Heart right ventricle (tissue), 16 donors: ENCODE data around the gene CHMP5. TPM values are rescaled to one million over a fixed set of nuclear protein-coding genes. Genes with fewer than 3 reads are reported as not detected.

ENCODE experiments used
- ATAC-seq, 8 donors: fragments of 200-7000 bp; cut with Tn5 transposase; one replicate each; pipeline ENCODE4 v1.9.1; 2020; ENCODE audit warnings: mild to moderate bottlenecking in 8 of 8, moderate library complexity in 8 of 8, moderate number of reproducible peaks in 1 of 8
- DNase-seq, 2 donors: peaks; one replicate each; pipeline ENCODE4 v3.0.0-alpha.2; 2020
- H3K27ac ChIP-seq, 10 donors: fragments of 200-600 bp; sonication (generic) in 2 of 10; one replicate each; pipeline versions ENCODE4 v1.5.0 to v1.8.0; 2020 to 2022; ENCODE audit warnings: mild to moderate bottlenecking in 3 of 10
- H3K27me3 ChIP-seq, 7 donors: fragments of 200-600 bp; one replicate each; pipeline ENCODE4 v1.8.0; 2021 to 2022; ENCODE audit warnings: mild to moderate bottlenecking in 2 of 7
- H3K36me3 ChIP-seq, 9 donors: fragments of 200-600 bp; sonication (generic) in 1 of 9; one replicate each; pipeline versions ENCODE4 v1.5.0 to v1.8.0; 2020 to 2022; ENCODE audit warnings: mild to moderate bottlenecking in 2 of 9
- H3K4me1 ChIP-seq, 9 donors: fragments of 200-600 bp; sonication (generic) in 1 of 9; one replicate each; pipeline versions ENCODE4 v1.5.0 to v1.8.0; 2020 to 2022; ENCODE audit warnings: mild to moderate bottlenecking in 4 of 9
- H3K4me3 ChIP-seq, 10 donors: fragments of 200-600 bp; sonication (generic) in 2 of 10; one replicate each; pipeline versions ENCODE4 v1.5.0 to v1.8.0; 2020 to 2022; ENCODE audit warnings: mild to moderate bottlenecking in 7 of 10, moderate library complexity in 2 of 10
- H3K9me3 ChIP-seq, 11 donors: fragments of 200-600 bp in 10 of 11; sonication (generic) in 2 of 11; one replicate each; pipeline versions ENCODE4 v1.5.0 to v1.8.0; 2013 to 2022; ENCODE audit warnings: mild to moderate bottlenecking in 2 of 11, control low read depth in 1 of 11, moderate library complexity in 1 of 11
- WGBS, 2 donors: extraction: QIAGEN DNeasy Blood & Tissue Kit; methylation state at CpG; one replicate each; pipeline ENCODE4 v1.1.7; 2013; ENCODE audit warnings: inconsistent platforms in 1 of 2; 5-methylcytosine and 5-hydroxymethylcytosine counted together
- intact Hi-C, 10 donors: fragments of 100-400 bp; cut with DNase I; formaldehyde crosslinking; loops; one replicate each; pipeline versions ENCODE4 v1.11.1 to v1.14.2; 2022
- polyA plus RNA-seq, 2 donors: library from polyadenylated mRNA; stranded (reverse); fragments of 200-250 nt; gene quantifications; one replicate each; pipeline ENCODE4 v1.2.3, GENCODE V29; 2013
- total RNA-seq, 10 donors: library from RNA; stranded (reverse); fragmentation: NEBNext Ultra II Directional in 3 of 10; extraction: Animal tissue kit (Norgen Biotek cat#: 25700) in 3 of 10; gene quantifications; one replicate each; pipeline versions ENCODE4 v1.2.1 to v1.2.4, GENCODE V29; 2021 to 2023
- TF ChIP-seq, protein P1 (sequence below), 9 donors: fragments of 200-600 bp; sonication (generic) in 2 of 9; IDR thresholded peaks; one replicate each; pipeline versions ENCODE4 v1.5.0 to v1.8.0; 2021 to 2022; ENCODE audit warnings: antibody characterized with exemption in 9 of 9, mild to moderate bottlenecking in 5 of 9, moderate library complexity in 1 of 9
- donor health status: Arrhythmogenic right ventricular cardiomyopathy.
- donor health status: ischemic (EF 13 %, LVEDD 7.1; RV severe dilation, severe dysfunction).
- donor health status: healthy with polysubstance abuse.
- donor health status: DM: no; HTN: yes; CAD: no.
- donor health status: DM: no; HTN: no; CAD: no.
- donor health status: ischemic (EF 25% LVEDD 6.9; RV normal size, moderate dysfunction).
- donor health status: ischemic (EF 25% LVEDD 5.7; RV mildly dilated, moderate dysfunction).
- donor health status: healthy.
- donor health status: DM: yes; HTN: yes; CAD: no.
- donor health status: Ischemic cardiomyopathy.
- donor health status: ischemic (EF 35%, LVEDD 5.7; RV mildly dilated, moderate dysfunction).
- donor health status: nonischemic (EF 11% LVEDD 7.7; RV severe dilation, severe dysfunction).
- donor health status: DM: yes; HTN: yes; CAD: no.
- donor health status: PGD.
- donor health status: ischemic (EF 29% LVEDD 5.4; RV normal size, mild dysfunction).
- donor health status: nonischemic (EF 23%, LVEDD 6.1; RV moderate dilation, normal function).

Gene CHMP5
- total and polyA plus RNA-seq, 12 donors, result 24.1 to 57.2 (median 53.5) TPM

DNA sequence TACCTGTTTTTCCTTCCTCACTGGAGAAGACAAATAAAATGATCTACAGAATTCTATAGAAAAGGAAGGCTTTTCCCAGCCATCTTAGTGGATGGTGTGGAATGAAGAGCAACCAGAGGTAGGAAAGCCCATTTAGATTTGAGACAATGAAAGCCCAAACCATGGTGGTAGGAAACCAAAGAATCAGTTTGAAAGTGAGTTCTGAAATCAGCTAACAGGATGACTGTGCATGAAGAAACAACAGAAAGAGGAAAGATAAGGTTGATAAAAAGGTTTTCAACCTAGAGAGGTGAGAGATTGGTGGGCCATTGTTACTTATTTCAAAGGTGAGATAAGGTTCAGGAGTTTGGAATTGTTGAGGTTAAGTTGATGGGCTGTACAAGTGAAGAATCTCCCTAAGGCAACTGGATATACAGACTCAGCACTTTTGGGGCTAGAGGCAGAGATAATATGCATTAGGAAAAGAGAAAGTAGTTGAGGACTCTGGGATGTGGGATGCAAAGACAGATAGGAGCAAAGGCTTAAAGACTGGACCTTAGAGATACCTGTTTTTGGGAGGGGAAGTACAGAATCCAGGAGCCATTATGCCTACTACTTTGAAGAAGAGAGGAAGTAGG, 2.4 kb downstream of the CHMP5 start:
- no peak for DNase-seq
- peaks cover 0 to 69% (median 43%) of the 10 kb centered on the region in 9 donors for H3K36me3 ChIP-seq
- peaks cover 4 to 39% (median 27%) of the 10 kb centered on the region in 9 donors for H3K4me1 ChIP-seq
- TF ChIP-seq, protein P1, sequence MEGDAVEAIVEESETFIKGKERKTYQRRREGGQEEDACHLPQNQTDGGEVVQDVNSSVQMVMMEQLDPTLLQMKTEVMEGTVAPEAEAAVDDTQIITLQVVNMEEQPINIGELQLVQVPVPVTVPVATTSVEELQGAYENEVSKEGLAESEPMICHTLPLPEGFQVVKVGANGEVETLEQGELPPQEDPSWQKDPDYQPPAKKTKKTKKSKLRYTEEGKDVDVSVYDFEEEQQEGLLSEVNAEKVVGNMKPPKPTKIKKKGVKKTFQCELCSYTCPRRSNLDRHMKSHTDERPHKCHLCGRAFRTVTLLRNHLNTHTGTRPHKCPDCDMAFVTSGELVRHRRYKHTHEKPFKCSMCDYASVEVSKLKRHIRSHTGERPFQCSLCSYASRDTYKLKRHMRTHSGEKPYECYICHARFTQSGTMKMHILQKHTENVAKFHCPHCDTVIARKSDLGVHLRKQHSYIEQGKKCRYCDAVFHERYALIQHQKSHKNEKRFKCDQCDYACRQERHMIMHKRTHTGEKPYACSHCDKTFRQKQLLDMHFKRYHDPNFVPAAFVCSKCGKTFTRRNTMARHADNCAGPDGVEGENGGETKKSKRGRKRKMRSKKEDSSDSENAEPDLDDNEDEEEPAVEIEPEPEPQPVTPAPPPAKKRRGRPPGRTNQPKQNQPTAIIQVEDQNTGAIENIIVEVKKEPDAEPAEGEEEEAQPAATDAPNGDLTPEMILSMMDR (IDR thresholded peaks at IDR 0.05), result no peak
- H3K4me3 ChIP-seq, result no peak overlapping the region
- no peak for ATAC-seq
- no peaks in the 10 kb centered on the region for H3K27me3 ChIP-seq
- H3K27ac ChIP-seq, result no peak overlapping the region
- no peaks in the 10 kb centered on the region for H3K9me3 ChIP-seq
- intact Hi-C loops, result no loop called here

DNA sequence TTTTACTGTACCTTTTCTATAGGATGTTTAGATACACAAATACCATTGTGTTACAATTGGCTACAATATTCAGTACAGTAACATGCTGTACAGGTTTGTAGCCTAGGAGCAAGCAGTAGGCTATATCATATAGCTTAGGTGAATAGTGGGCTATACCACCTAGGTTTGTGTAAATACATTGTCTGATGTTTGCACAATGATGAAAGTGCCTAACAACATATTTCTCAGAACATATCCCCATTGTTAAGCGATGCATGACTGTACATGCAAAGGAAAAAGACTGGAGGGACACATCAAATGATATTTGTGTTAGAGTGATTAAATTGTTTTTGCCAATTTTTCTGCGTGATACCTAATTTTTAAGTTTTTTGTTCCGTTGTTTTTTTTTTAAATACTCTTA, 5.3 kb downstream of the CHMP5 start:
- intact Hi-C loops, result loop anchor here in 2 of 10 donors (10.0 kb wide), 2 partner anchors 65 to 75 kb away; no protein-coding TSS in a partner anchor

DNA sequence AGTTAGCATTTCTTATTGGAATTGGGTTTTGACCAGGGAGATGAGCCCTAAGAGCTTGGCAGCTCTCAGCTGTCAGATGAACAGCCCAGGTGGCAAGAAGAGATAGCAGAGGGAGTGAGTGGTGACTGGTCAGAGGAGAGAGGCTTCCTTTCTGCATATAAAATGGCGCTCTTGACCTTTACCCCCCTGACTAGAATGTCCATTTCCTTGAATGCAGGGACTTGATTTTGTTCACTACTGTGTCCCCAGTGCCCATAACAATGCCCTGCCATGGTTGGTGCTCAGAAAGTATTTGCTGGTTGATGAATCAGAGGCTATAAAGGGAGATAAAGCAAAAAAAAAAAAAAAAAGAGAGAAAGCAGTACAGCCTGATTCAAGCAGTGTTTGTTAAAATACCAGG, 7.2 kb downstream of the CHMP5 start:
- 96 to 100% methylated on average over 1 of the region's 1 CpG for WGBS, 2 donors
- Histone ChIP-seq H3K4me3 (no peak overlapping the region), H3K27ac (no peak overlapping the region), H3K9me3 (no peaks in the 10 kb centered on the region), H3K4me1 (peaks cover 0 to 6% (median 0%) of the 10 kb centered on the region in 9 donors), H3K27me3 (no peaks in the 10 kb centered on the region), H3K36me3 (peaks cover 0 to 100% (median 73%) of the 10 kb centered on the region in 9 donors)
- ATAC-seq (no peak), DNase-seq (no peak)
- TF ChIP-seq, protein P1 (IDR thresholded peaks at IDR 0.05), result no peak
- intact Hi-C loops, result loop anchor here in 2 of 10 donors (10.0 kb wide), 2 partner anchors 63 to 73 kb away; no protein-coding TSS in a partner anchor

More for the DNA sequence above, 5.3 kb downstream of the CHMP5 start:
- Histone ChIP-seq H3K4me1 (peaks cover 4 to 24% (median 12%) of the 10 kb centered on the region in 9 donors), H3K27ac (no peak overlapping the region), H3K9me3 (no peaks in the 10 kb centered on the region), H3K27me3 (no peaks in the 10 kb centered on the region), H3K4me3 (no peak overlapping the region), H3K36me3 (peaks cover 0 to 93% (median 59%) of the 10 kb centered on the region in 9 donors)
- ATAC-seq (no peak), DNase-seq (no peak)
- TF ChIP-seq, protein P1 (IDR thresholded peaks at IDR 0.05), result no peak
- WGBS, 2 donors, result 98% methylated on average over 3 of the region's 3 CpGs

DNA sequence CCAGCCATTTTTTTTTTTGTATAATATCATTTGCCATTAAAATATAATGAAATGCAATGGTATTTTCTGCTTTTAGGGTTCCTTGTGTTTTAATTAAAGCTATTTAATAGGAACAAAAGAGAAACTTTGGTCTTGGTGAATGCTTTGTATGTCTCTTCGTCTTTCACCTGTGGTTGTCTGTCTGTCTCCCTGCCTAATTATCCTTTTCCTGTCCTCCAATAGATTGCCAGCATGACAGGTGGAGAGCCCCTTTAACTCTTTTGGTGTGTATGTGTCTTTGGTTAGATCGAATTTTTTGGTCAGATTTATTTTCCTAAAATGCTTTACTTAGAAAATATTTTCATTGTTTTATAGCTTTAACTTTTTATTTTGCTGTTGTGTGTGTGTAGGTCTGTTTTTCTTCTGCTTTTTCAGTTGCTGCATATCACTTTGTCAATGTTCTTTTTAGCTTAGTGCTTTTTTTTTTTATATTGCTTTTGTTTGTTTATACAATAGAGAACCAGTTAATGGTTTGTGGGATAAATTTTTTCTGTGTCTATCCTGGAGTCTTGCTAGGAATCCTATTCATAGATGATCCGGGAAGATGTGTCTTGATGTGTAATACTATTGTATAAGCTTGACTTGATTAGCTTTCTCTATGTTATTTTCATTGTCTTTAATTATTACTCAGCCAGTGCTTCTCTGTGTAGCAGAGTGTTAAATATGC, 8.6 kb downstream of the CHMP5 start:
- DNase-seq, result no peak
- Histone ChIP-seq H3K27ac (no peak overlapping the region), H3K4me3 (no peak overlapping the region), H3K36me3 (peaks cover under 1 to 100% (median 79%) of the 10 kb centered on the region in 9 donors), H3K9me3 (no peaks in the 10 kb centered on the region), H3K27me3 (no peaks in the 10 kb centered on the region), H3K4me1 (no peaks in the 10 kb centered on the region)
- ATAC-seq, result no peak
- intact Hi-C loops, result loop anchor here in 2 of 10 donors (10.0 kb wide), 2 partner anchors 61 to 71 kb away; no protein-coding TSS in a partner anchor
- WGBS, 2 donors, result 77 to 90% methylated on average over 3 of the region's 3 CpGs
- TF ChIP-seq, protein P1 (IDR thresholded peaks at IDR 0.05), result no peak
